GM12891 (cell line): Measurements from ENCODE around the gene ZDHHC21.
A peak's percentile ranks its signal among the peaks of the same experiment; 100 is the strongest.

Experiments
- POLR2A ChIP-seq: IDR thresholded peaks from 2 replicates; pipeline ENCODE4 v1.6.1; 2011; ENCODE audit warnings: low read depth, low read length, control low read depth
- POLR2AphosphoS5 ChIP-seq: IDR thresholded peaks from 2 replicates; pipeline ENCODE4 v1.6.1; 2011; ENCODE audit warnings: low read depth, low read length, control low read depth
- SPI1 ChIP-seq: IDR thresholded peaks from 2 replicates; pipeline ENCODE4 v1.6.1; 2011; ENCODE audit warnings: low read depth, low read length, control low read depth

- TF ChIP-seq POLR2A = peak; percentile 52
- TF ChIP-seq POLR2AphosphoS5 = 0 out of 2 replicates have a peak, but pooled peaks have one; percentile 29
- no peak for TF ChIP-seq SPI1
Observed at GRCh38 chr9:14693251-14693861, at the start of gene ZDHHC21.
